ENCODE measurements around the gene MS4A13. TPM values are rescaled to one million over a fixed set of nuclear protein-coding genes. Genes with fewer than 3 reads are reported as not detected.
A peak's percentile ranks its signal among the peaks of the same experiment; 100 is the strongest.

MS4A13 gene, protein sequence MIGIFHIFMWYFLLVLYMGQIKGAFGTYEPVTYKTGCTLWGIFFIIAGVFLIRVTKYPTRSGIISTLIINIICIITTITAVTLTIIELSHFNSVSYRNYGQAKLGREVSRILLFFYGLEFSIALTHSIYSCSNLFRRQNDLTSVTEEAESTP
- total RNA-seq: not detected

DNA sequence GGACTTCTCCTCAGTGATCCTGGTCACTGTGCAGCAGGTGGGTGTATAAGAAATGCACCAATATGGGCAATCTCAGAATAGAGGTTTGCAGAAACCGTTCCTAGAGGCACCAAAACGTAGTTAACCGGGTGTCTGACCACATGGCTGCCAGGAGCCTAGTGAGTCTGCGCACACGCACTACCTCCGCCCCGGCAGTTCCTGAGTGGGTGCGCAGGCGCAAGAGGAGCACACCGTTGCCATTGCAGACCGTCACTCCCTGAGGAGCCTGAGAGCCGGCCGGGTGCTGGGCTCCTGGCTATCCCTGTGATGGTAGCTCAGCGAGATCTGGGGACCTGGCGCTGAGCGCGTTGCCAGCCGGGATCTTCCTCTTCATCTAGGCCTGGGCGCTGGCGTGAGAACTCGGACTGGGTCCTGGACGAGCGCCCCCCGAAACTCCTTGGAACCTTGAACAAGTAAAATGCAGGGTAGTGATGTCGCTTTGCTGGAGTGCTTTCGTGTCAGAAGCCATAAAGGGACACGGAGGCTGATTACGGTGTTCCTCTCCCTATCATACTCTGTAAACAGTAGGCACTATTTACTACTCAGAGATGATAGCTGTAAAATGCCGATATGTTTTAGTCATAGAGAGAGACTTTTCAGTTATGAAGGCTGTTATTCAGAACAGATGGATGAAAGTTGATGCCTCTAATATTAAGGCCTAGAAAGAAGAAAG, at the start of gene MS4A13:
Gene MS4A13, plus strand, starts transcription at position 249 of the 712 bp plus-strand sequence. CDS start 2,692 bp downstream, outside the sequence.
- Histone ChIP-seq H3K4me1 (replicated peaks in 1 of 2) (no peaks in the 10 kb centered on the region), H3K4me3 (no peak within 1 kb of the TSS), H3K27ac (no peak within 1 kb of the TSS)
- WGBS, 10 experiments: 22 to 100% (median 93%) methylated on average over 2 to 22 of the region's 29 CpGs; no CpG with 5 or more reads in 1 of the 10 experiments
- no peak for ATAC-seq (replicated peaks in 6 of 8)
- in situ Hi-C loops (cut with MboI; ENCODE audit: low pct_unique_long_range_greater_than_20kb in 2 of 9, low sequenced_read_pairs in 9 of 9, unreplicated experiment in 9 of 9): no loop called here

DNA sequence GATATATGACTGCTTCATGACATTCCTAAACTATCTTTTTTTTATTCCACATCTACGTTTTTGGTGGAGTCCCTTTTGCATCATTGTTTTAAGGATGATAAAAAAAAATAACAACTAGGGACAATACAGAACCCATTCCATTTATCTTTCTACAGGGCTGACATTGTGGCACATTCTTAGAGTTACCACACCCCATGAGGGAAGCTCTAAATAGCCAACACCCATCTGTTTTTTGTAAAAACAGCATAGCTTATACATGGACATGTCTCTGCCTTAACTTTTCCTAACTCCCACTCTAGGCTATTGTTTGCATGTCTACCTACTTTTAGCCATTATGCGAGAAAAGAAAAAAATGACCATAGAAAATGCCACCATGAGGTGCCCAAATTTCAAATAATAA, 46.4 kb upstream of the MS4A13 start:
- Histone ChIP-seq H3K27ac (no peak overlapping the region), H3K4me1 (replicated peaks in 1 of 2) (no peaks in the 10 kb centered on the region), H3K4me3 (no peak overlapping the region)
- in situ Hi-C loops (cut with MboI; ENCODE audit: low pct_unique_long_range_greater_than_20kb in 2 of 9, low sequenced_read_pairs in 9 of 9, unreplicated experiment in 9 of 9): no loop called here
- peak in 2 of 8 experiments; percentile 50 to 95 for ATAC-seq (replicated peaks in 6 of 8)
- WGBS, 10 experiments: 0 to 71% (median 51%) methylated on average over 1 to 2 of the region's 2 CpGs; no CpG with 5 or more reads in 1 of the 10 experiments

GRCh38 chr11:60469723-60470122, 45.5 kb upstream of the MS4A13 start:
- 0 to 100% (median 54%) methylated on average over 1 to 2 of the region's 2 CpGs for WGBS, 10 experiments
- Histone ChIP-seq H3K27ac (no peak overlapping the region), H3K4me1 (replicated peaks in 1 of 2) (no peaks in the 10 kb centered on the region), H3K4me3 (no peak overlapping the region)
- in situ Hi-C loops (cut with MboI; ENCODE audit: low pct_unique_long_range_greater_than_20kb in 2 of 9, low sequenced_read_pairs in 9 of 9, unreplicated experiment in 9 of 9): no loop called here
- no peak for ATAC-seq (replicated peaks in 6 of 8)

- Histone ChIP-seq H3K27ac (no peak overlapping the region), H3K4me1 (replicated peaks in 1 of 2) (no peaks in the 10 kb centered on the region), H3K4me3 (no peak overlapping the region)
- 0 to 96% (median 83%) methylated on average over 3 to 6 of the region's 6 CpGs for WGBS, 10 experiments
- ATAC-seq (replicated peaks in 6 of 8): no peak
- in situ Hi-C loops (cut with MboI; ENCODE audit: low pct_unique_long_range_greater_than_20kb in 2 of 9, low sequenced_read_pairs in 9 of 9, unreplicated experiment in 9 of 9): no loop called here
Observed at GRCh38 chr11:60477035-60477445, 38.2 kb upstream of the MS4A13 start.

GRCh38 chr11:60482361-60482760, 32.8 kb upstream of the MS4A13 start:
- no peak for ATAC-seq (replicated peaks in 6 of 8)
- Histone ChIP-seq H3K4me1 (replicated peaks in 1 of 2) (no peaks in the 10 kb centered on the region), H3K4me3 (no peak overlapping the region), H3K27ac (no peak overlapping the region)
- in situ Hi-C loops (cut with MboI; ENCODE audit: low pct_unique_long_range_greater_than_20kb in 2 of 9, low sequenced_read_pairs in 9 of 9, unreplicated experiment in 9 of 9): loop anchor here in 1 of 9 experiments (10.0 kb wide), 1 partner anchor 118 kb away; no protein-coding TSS in a partner anchor
- 0 to 82% (median 40%) methylated on average over 1 to 2 of the region's 2 CpGs; no CpG with 5 or more reads in 5 of the 10 experiments for WGBS, 10 experiments

DNA sequence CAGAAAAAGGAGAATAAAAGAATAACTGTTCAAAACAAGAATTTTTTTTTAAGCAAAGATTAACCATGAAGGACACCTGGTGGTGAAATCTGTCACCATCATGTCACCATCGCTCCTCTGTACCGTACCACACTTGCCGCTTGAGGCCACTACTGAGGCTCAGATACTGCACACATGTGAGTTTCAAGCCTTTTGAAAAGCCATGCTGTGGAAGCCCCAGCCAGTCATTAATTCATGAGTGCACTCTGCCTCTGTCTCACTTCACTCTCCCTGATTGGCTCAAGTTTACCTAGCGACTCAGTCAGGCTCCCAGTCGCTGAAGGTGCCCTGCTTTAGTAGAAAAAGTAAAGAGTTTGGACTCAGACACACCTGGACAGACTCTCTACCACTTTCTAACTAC, 29.2 kb upstream of the MS4A13 start:
- ATAC-seq (replicated peaks in 6 of 8): peak in 2 of 8 experiments; percentile 85 to 99
- Histone ChIP-seq H3K4me1 (replicated peaks in 1 of 2) (no peaks in the 10 kb centered on the region), H3K4me3 (no peak overlapping the region), H3K27ac (no peak overlapping the region)
- in situ Hi-C loops (cut with MboI; ENCODE audit: low pct_unique_long_range_greater_than_20kb in 2 of 9, low sequenced_read_pairs in 9 of 9, unreplicated experiment in 9 of 9): loop anchor here in 1 of 9 experiments (10.0 kb wide), 1 partner anchor 121 kb away; no protein-coding TSS in a partner anchor
- 0 to 80% (median 55%) methylated on average over 1 to 4 of the region's 5 CpGs; no CpG with 5 or more reads in 1 of the 10 experiments for WGBS, 10 experiments

GRCh38 chr11:60492488-60493009, 22.6 kb upstream of the MS4A13 start, which contains the start of gene MS4A12:
Gene MS4A12 (plus strand): TSS chr11:60492778. CDS start chr11:60497319, 4,541 bp downstream.
- Histone ChIP-seq H3K27ac (no peak within 1 kb of the TSS), H3K4me3 (no peak within 1 kb of the TSS), H3K4me1 (replicated peaks in 1 of 2) (no peaks in the 10 kb centered on the region)
- no peak for ATAC-seq (replicated peaks in 6 of 8)
- 19 to 88% (median 59%) methylated on average over 2 to 4 of the region's 4 CpGs for WGBS, 10 experiments
- in situ Hi-C loops (cut with MboI; ENCODE audit: low pct_unique_long_range_greater_than_20kb in 2 of 9, low sequenced_read_pairs in 9 of 9, unreplicated experiment in 9 of 9): no loop called here

GRCh38 chr11:60493454-60493853, 21.7 kb upstream of the MS4A13 start:
- no peak for ATAC-seq (replicated peaks in 6 of 8)
- in situ Hi-C loops (cut with MboI; ENCODE audit: low pct_unique_long_range_greater_than_20kb in 2 of 9, low sequenced_read_pairs in 9 of 9, unreplicated experiment in 9 of 9): no loop called here
- Histone ChIP-seq H3K4me1 (replicated peaks in 1 of 2) (no peaks in the 10 kb centered on the region), H3K27ac (no peak overlapping the region), H3K4me3 (no peak overlapping the region)
- 14 to 100% (median 57%) methylated on average over 1 to 2 of the region's 2 CpGs; no CpG with 5 or more reads in 2 of the 10 experiments for WGBS, 10 experiments

GRCh38 chr11:60498399-60498798, 16.8 kb upstream of the MS4A13 start:
- Histone ChIP-seq H3K27ac (no peak overlapping the region), H3K4me3 (no peak overlapping the region), H3K4me1 (replicated peaks in 1 of 2) (no peaks in the 10 kb centered on the region)
- 14 to 100% (median 56%) methylated on average over 1 to 2 of the region's 2 CpGs; no CpG with 5 or more reads in 3 of the 10 experiments for WGBS, 10 experiments
- ATAC-seq (replicated peaks in 6 of 8): no peak
- in situ Hi-C loops (cut with MboI; ENCODE audit: low pct_unique_long_range_greater_than_20kb in 2 of 9, low sequenced_read_pairs in 9 of 9, unreplicated experiment in 9 of 9): no loop called here

DNA sequence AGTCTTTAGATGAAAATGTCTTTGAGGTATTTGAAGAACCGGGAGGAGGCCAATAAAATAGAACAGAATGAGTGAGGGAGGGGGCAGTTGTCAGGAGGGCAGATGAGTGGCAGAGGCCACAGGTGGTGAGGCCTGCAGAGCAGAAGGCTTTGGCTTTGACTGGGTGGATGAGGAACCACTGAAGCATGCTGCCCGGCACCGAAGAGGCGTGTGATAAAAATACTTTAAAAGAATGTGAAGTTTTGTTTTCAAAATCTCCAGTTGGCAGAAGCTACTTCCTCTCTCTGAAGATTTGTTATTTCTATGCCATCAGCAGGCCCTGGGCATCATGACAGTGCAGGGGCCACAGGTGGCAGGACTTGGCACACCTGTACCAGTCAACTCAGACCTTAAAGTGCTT, 16.3 kb upstream of the MS4A13 start:
- H3K4me3 ChIP-seq: no peak overlapping the region
- no peaks in the 10 kb centered on the region for H3K4me1 ChIP-seq (replicated peaks in 1 of 2)
- WGBS, 10 experiments: 0 to 80% (median 21%) methylated on average over 1 to 4 of the region's 4 CpGs; no CpG with 5 or more reads in 4 of the 10 experiments
- H3K27ac ChIP-seq: no peak overlapping the region
- ATAC-seq (replicated peaks in 6 of 8): no peak
- in situ Hi-C loops (cut with MboI; ENCODE audit: low pct_unique_long_range_greater_than_20kb in 2 of 9, low sequenced_read_pairs in 9 of 9, unreplicated experiment in 9 of 9): no loop called here

DNA sequence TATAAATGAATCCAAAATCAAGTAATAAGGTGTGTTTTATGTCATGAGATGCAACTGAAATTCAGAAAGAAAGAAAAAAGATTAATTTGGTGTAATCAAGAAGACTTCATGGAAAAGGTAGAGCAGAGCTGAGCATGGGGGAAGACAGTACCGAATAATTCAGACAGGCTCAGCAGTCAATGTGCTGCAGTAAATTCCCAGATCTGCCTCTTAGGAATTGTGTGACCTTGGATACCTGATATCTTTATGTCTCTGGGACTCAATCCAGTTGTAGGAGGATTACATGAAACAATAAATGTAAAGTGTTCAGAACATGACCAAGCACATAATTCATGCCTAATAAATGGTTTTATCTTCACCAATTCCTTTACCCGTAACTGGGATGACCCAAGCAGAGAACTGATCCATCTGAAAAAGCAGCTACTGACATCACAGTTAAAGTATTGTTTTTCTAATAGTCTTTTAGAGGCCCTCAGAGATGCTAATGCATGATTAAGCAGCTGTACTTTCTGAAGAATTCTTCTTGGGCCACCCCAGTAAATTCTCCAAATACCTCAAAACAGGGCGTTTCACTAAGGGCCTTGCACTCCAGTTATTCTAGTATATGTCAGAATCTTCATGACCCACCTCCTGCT, 14.8 kb upstream of the MS4A13 start:
- no peak overlapping the region for H3K4me3 ChIP-seq
- no peaks in the 10 kb centered on the region for H3K4me1 ChIP-seq (replicated peaks in 1 of 2)
- in situ Hi-C loops (cut with MboI; ENCODE audit: low pct_unique_long_range_greater_than_20kb in 2 of 9, low sequenced_read_pairs in 9 of 9, unreplicated experiment in 9 of 9): no loop called here
- no peak overlapping the region for H3K27ac ChIP-seq
- WGBS, 10 experiments: 0 to 86% (median 22%) methylated on average over 1 to 3 of the region's 3 CpGs; no CpG with 5 or more reads in 1 of the 10 experiments
- ATAC-seq (replicated peaks in 6 of 8): peak in 6 of 8 experiments; percentile 25 to 94 (median 38)

GRCh38 chr11:60502221-60502775, 12.9 kb upstream of the MS4A13 start:
- no peak overlapping the region for H3K4me3 ChIP-seq
- in situ Hi-C loops (cut with MboI; ENCODE audit: low pct_unique_long_range_greater_than_20kb in 2 of 9, low sequenced_read_pairs in 9 of 9, unreplicated experiment in 9 of 9): no loop called here
- H3K4me1 ChIP-seq (replicated peaks in 1 of 2): no peaks in the 10 kb centered on the region
- 5 to 100% (median 67%) methylated on average over 1 to 3 of the region's 3 CpGs; no CpG with 5 or more reads in 1 of the 10 experiments for WGBS, 10 experiments
- no peak overlapping the region for H3K27ac ChIP-seq
- no peak for ATAC-seq (replicated peaks in 6 of 8)
